Measurements from ENCODE around the gene PLAGL2.
"Not testable (repeated sequence)": the region's sequence is repeated elsewhere in the genome, so short reads cannot be mapped to it uniquely, and the experiment has no call there.

PLAGL2 gene

GRCh38 chr20:32204205-32205109, 3.1 kb downstream of the PLAGL2 start:
- no peak for DNase-seq (ENCODE audit: low read depth in 2 of 2)

- no peak for DNase-seq (ENCODE audit: low read depth in 2 of 2)
These were observed 4.0 kb downstream of the PLAGL2 start for GRCh38 chr20:32203356-32204204.

- no peak for DNase-seq (ENCODE audit: low read depth in 2 of 2)
These were observed 5.6 kb downstream of the PLAGL2 start for GRCh38 chr20:32201977-32202363.

- no peak for DNase-seq (ENCODE audit: low read depth in 2 of 2)
These were observed 6.1 kb downstream of the PLAGL2 start for GRCh38 chr20:32201296-32201976.

- no peak for DNase-seq (ENCODE audit: low read depth in 2 of 2)
These were observed 8.5 kb downstream of the PLAGL2 start for GRCh38 chr20:32199006-32199405.

GRCh38 chr20:32197136-32197535, 10.4 kb downstream of the PLAGL2 start:
- not testable (repeated sequence) for DNase-seq (ENCODE audit: low read depth in 2 of 2)

- DNase-seq (ENCODE audit: low read depth in 2 of 2): not testable (repeated sequence)
These were observed 10.9 kb downstream of the PLAGL2 start for GRCh38 chr20:32196613-32197012.

GRCh38 chr20:32195581-32195980, 12.0 kb downstream of the PLAGL2 start:
- no peak for DNase-seq (ENCODE audit: low read depth in 2 of 2)

- DNase-seq (ENCODE audit: low read depth in 2 of 2): no peak
These were observed 13.5 kb downstream of the PLAGL2 start for GRCh38 chr20:32193996-32194395.

- DNase-seq (ENCODE audit: low read depth in 2 of 2): not testable (repeated sequence)
These were observed 14.2 kb downstream of the PLAGL2 start for GRCh38 chr20:32193336-32193735.

GRCh38 chr20:32192698-32193097, 14.8 kb downstream of the PLAGL2 start:
- DNase-seq (ENCODE audit: low read depth in 2 of 2): no peak

- DNase-seq (ENCODE audit: low read depth in 2 of 2): no peak
These were observed 15.7 kb downstream of the PLAGL2 start for GRCh38 chr20:32191873-32192272.

- no peak for DNase-seq (ENCODE audit: low read depth in 2 of 2)
These were observed 16.1 kb downstream of the PLAGL2 start for GRCh38 chr20:32191422-32191821.

GRCh38 chr20:32190616-32191415, 16.7 kb downstream of the PLAGL2 start:
- no peak for DNase-seq (ENCODE audit: low read depth in 2 of 2)

- DNase-seq (ENCODE audit: low read depth in 2 of 2): peak in 1 of 2 donors; percentile 8
These were observed 17.6 kb downstream of the PLAGL2 start for GRCh38 chr20:32189691-32190615.

GRCh38 chr20:32189123-32189410, 18.5 kb downstream of the PLAGL2 start:
- no peak for DNase-seq (ENCODE audit: low read depth in 2 of 2)

GRCh38 chr20:32188376-32189122, 19.0 kb downstream of the PLAGL2 start:
- no peak for DNase-seq (ENCODE audit: low read depth in 2 of 2)

GRCh38 chr20:32186506-32186905, 21.0 kb downstream of the PLAGL2 start:
- no peak for DNase-seq (ENCODE audit: low read depth in 2 of 2)

GRCh38 chr20:32184961-32185603, 22.5 kb downstream of the PLAGL2 start:
- DNase-seq (ENCODE audit: low read depth in 2 of 2): no peak

Data from stimulated activated CD8-positive, alpha-beta memory T cell treated with anti-CD3 and anti-CD28 coated beads, Interleukin-2, amount 100 ng/mL, for 1 hour (primary cell).